Thyroid gland (tissue), 4 donors: ENCODE measurements around the gene KCNG4. TPM values are rescaled to one million over a fixed set of nuclear protein-coding genes. Genes with fewer than 3 reads are reported as not detected.

ENCODE experiments used
- DNase-seq, 2 donors: peaks; one replicate each; pipeline ENCODE4 v3.0.0-alpha.2; 2019
- H3K27ac ChIP-seq, 3 donors: fragments of 200-600 bp; sonication (generic); 1 replicate in 2 of 3; 2 replicates in 1 of 3; pipeline ENCODE4 v1.5.1; 2016 to 2019; ENCODE audit warnings: mild to moderate bottlenecking in 1 of 3, moderate library complexity in 1 of 3
- H3K27me3 ChIP-seq: fragments of 200-600 bp; sonication (generic); one replicate; pipeline ENCODE4 v1.5.1; 2019
- H3K36me3 ChIP-seq, 2 donors: fragments of 200-600 bp; sonication (generic); one replicate each; pipeline ENCODE4 v1.5.1; 2016 to 2019
- H3K4me1 ChIP-seq, 2 donors: fragments of 200-600 bp; sonication (generic); one replicate each; pipeline ENCODE4 v1.5.1; 2017 to 2019
- H3K4me3 ChIP-seq, 3 donors: fragments of 200-600 bp; sonication (generic); replicated peaks in 1 of 3; 1 replicate in 2 of 3; 2 replicates in 1 of 3; pipeline ENCODE4 v1.5.1; 2016; ENCODE audit warnings: mild to moderate bottlenecking in 1 of 3
- H3K9me3 ChIP-seq: fragments of 200-600 bp; sonication (generic); one replicate; pipeline ENCODE4 v1.5.1; 2017
- CTCF ChIP-seq, 6 experiments: fragments of 200-600 bp in 3 of 6; fragments of 450-650 bp in 3 of 6; sonication (generic) in 3 of 6; IDR thresholded peaks; one replicate each; pipeline ENCODE4 v1.5.1; 2016 to 2019; ENCODE audit warnings: antibody characterized with exemption in 6 of 6, mild to moderate bottlenecking in 2 of 6, inconsistent platforms in 1 of 6, moderate library complexity in 1 of 6
- POLR2A ChIP-seq, 2 donors: fragments of 450-650 bp; IDR thresholded peaks; one replicate each; pipeline ENCODE4 v1.6.1; 2017; ENCODE audit warnings: antibody characterized with exemption in 2 of 2, mild to moderate bottlenecking in 2 of 2, moderate library complexity in 1 of 2
- WGBS, 2 donors: methylation state at CpG; one replicate each; pipeline ENCODE4 v1.1.5; 2017; 5-methylcytosine and 5-hydroxymethylcytosine counted together
- intact Hi-C: fragments of 100-400 bp; cut with DNase I; formaldehyde crosslinking; loops from one replicate; pipeline ENCODE4 v1.15.1; 2023
- total RNA-seq, 4 donors: library from RNA; depleted of rRNA; stranded (reverse); fragments of >200 nt; gene quantifications; one replicate each; pipeline ENCODE4 v1.2.3, GENCODE V29; 2016

Gene KCNG4
- total RNA-seq, 4 donors from 2014 or later, result not detected

- no peaks in the 10 kb centered on the region for H3K9me3 ChIP-seq
- WGBS, 2 donors, result 89 to 92% methylated on average over 36 to 42 of the region's 47 CpGs
- no peak within 1 kb of the TSS for H3K27ac ChIP-seq
- TF ChIP-seq CTCF (IDR thresholded peaks at IDR 0.05), result no peak
- no peak for TF ChIP-seq POLR2A (IDR thresholded peaks at IDR 0.05)
- no peaks in the 10 kb centered on the region for H3K27me3 ChIP-seq
- peaks cover 4 to 7% of the 10 kb centered on the region in 2 donors for H3K4me1 ChIP-seq
- no peak for DNase-seq
- no peak within 1 kb of the TSS for H3K4me3 ChIP-seq
- H3K36me3 ChIP-seq, result no peaks in the 10 kb centered on the region
- intact Hi-C loops, result loop anchor here (10.0 kb wide), 1 partner anchor 294 kb away; no protein-coding TSS in a partner anchor
Observed at GRCh38 chr16:84190731-84191388, 49.0 kb downstream of the KCNG4 start, which contains the start of gene ADAD2. Gene ADAD2 (plus strand): TSS chr16:84191157. CDS start chr16:84191231, 74 bp downstream.

- Histone ChIP-seq H3K27me3 (no peaks in the 10 kb centered on the region), H3K27ac (peak within 1 kb of the TSS in 2 of 3 donors; percentile 33 to 42), H3K36me3 (peaks cover 7 to 13% of the 10 kb centered on the region in 2 donors), H3K4me1 (peaks cover 8 to 9% of the 10 kb centered on the region in 2 donors), H3K4me3 (peak within 1 kb of the TSS; percentile 71 to 93 (median 73)), H3K9me3 (no peaks in the 10 kb centered on the region)
- peak in 1 of 2 donors; percentile 41 for TF ChIP-seq POLR2A (IDR thresholded peaks at IDR 0.05)
- peak in 5 of 6 experiments; percentile 90 to 99 (median 97) for TF ChIP-seq CTCF (IDR thresholded peaks at IDR 0.05)
- WGBS, 2 donors, result 4 to 10% methylated on average over 12 to 30 of the region's 55 CpGs
- peak; percentile 92 to 93 for DNase-seq
- intact Hi-C loops, result loop anchor here (5.0 to 10.0 kb wide), 2 partner anchors 40 to 222 kb away; partner anchors contain the start of genes DNAAF1, HSDL1 and NECAB2
Observed at GRCh38 chr16:84186685-84187437, 53.0 kb downstream of the KCNG4 start, which contains the start of gene TAF1C. Gene TAF1C (minus strand): TSS chr16:84187057. CDS start chr16:84184988, 2,069 bp downstream.

GRCh38 chr16:84184775-84185174, 55.0 kb downstream of the KCNG4 start:
- Histone ChIP-seq H3K4me3 (no peak overlapping the region), H3K27ac (peak overlapping the region in 1 of 3 donors; percentile 28), H3K9me3 (no peaks in the 10 kb centered on the region), H3K4me1 (peaks cover 8 to 9% of the 10 kb centered on the region in 2 donors), H3K36me3 (peaks cover 24 to 29% of the 10 kb centered on the region in 2 donors), H3K27me3 (no peaks in the 10 kb centered on the region)
- no peak for TF ChIP-seq POLR2A (IDR thresholded peaks at IDR 0.05)
- no peak for TF ChIP-seq CTCF (IDR thresholded peaks at IDR 0.05)
- no peak for DNase-seq
- intact Hi-C loops, result loop anchor here (5.0 to 10.0 kb wide), 3 partner anchors 37 to 220 kb away; partner anchors contain the start of genes DNAAF1, HSDL1 and NECAB2
- WGBS, 2 donors, result 82 to 87% methylated on average over 8 of the region's 10 CpGs

GRCh38 chr16:84183911-84184591, 55.8 kb downstream of the KCNG4 start:
- TF ChIP-seq POLR2A (IDR thresholded peaks at IDR 0.05), result no peak
- TF ChIP-seq CTCF (IDR thresholded peaks at IDR 0.05), result no peak
- Histone ChIP-seq H3K27ac (peak overlapping the region in 2 of 3 donors; percentile 5 to 28), H3K27me3 (no peaks in the 10 kb centered on the region), H3K4me1 (peaks cover 8 to 9% of the 10 kb centered on the region in 2 donors), H3K9me3 (no peaks in the 10 kb centered on the region), H3K36me3 (peaks cover 31 to 37% of the 10 kb centered on the region in 2 donors), H3K4me3 (no peak overlapping the region)
- intact Hi-C loops, result loop anchor here (5.0 to 10.0 kb wide), 2 partner anchors 97 to 219 kb away; partner anchors contain the start of gene NECAB2
- DNase-seq, result no peak
- WGBS, 2 donors, result 81 to 84% methylated on average over 10 to 11 of the region's 11 CpGs
